GM23248 (cell line): ENCODE data around the gene PPFIA3.

Experiments used
- EZH2 ChIP-seq: fragments of 200-600 bp; sonication (generic); IDR thresholded peaks from 2 replicates; pipeline ENCODE4 v1.6.1; 2018; ENCODE audit warnings: antibody characterized with exemption, mild to moderate bottlenecking; ENCODE audit not compliant: insufficient read depth, poor library complexity, severe bottlenecking
- EZH2phosphoT487 ChIP-seq: fragments of 200-600 bp; sonication (generic); IDR thresholded peaks from 2 replicates; pipeline ENCODE4 v1.6.1; 2018; ENCODE audit warnings: antibody characterized with exemption, moderate library complexity, mild to moderate bottlenecking, low read depth; ENCODE audit not compliant: insufficient read depth

DNA sequence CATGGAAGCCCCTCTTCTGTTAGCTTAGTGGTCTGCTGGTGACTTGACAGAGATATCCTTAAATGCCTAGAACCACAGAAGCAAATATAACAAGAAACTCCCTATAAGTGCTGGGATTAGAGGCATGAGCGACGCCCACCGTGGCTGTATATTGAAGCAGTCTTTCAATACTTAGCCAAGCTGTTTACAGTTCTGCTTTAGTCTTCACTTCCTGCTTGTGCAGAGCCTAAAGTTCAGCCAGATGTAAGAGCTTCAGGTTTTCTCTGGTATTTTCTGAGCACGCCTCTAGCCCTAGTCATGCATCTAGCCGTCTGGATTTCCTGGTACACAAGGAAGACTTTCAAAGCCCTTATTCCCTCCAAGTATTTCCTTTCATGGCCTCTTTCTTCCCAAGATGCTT is 66.8 kb downstream of the PPFIA3 start:
- no peak for TF ChIP-seq EZH2
- no peak for TF ChIP-seq EZH2phosphoT487
